ENCODE results near the gene RNF14.

RNF14 gene

GRCh38 chr5:141944076-141944475 lies 24.8 kb upstream of the RNF14 start:
- H3K4me3 ChIP-seq (ENCODE audit: low read depth, low read length): no peak overlapping the region
- no peak for DNase-seq (ENCODE audit: low read depth)

GRCh38 chr5:141945511-141946051 lies 23.3 kb upstream of the RNF14 start:
- DNase-seq (ENCODE audit: low read depth): no peak
- no peak overlapping the region for H3K4me3 ChIP-seq (ENCODE audit: low read depth, low read length)

- no peak for DNase-seq (ENCODE audit: low read depth)
Observed at GRCh38 chr5:141947316-141947715, 21.6 kb upstream of the RNF14 start.

GRCh38 chr5:141948812-141949211 lies 20.1 kb upstream of the RNF14 start:
- no peak for DNase-seq (ENCODE audit: low read depth)
- H3K4me3 ChIP-seq (ENCODE audit: low read depth, low read length): no peak overlapping the region

More at GRCh38 chr5:141947316-141947715, 21.6 kb upstream of the RNF14 start:
- H3K4me3 ChIP-seq (ENCODE audit: low read depth, low read length): no peak overlapping the region

GRCh38 chr5:141949511-141949910 lies 19.4 kb upstream of the RNF14 start:
- H3K4me3 ChIP-seq (ENCODE audit: low read depth, low read length): no peak overlapping the region
- DNase-seq (ENCODE audit: low read depth): no peak

GRCh38 chr5:141950207-141951005 lies 18.5 kb upstream of the RNF14 start:
- DNase-seq (ENCODE audit: low read depth): no peak
- no peak overlapping the region for H3K4me3 ChIP-seq (ENCODE audit: low read depth, low read length)

- no peak for DNase-seq (ENCODE audit: low read depth)
- no peak overlapping the region for H3K4me3 ChIP-seq (ENCODE audit: low read depth, low read length)
Observed at GRCh38 chr5:141951332-141951781, 17.5 kb upstream of the RNF14 start.

GRCh38 chr5:141952020-141952419 lies 16.9 kb upstream of the RNF14 start:
- no peak for DNase-seq (ENCODE audit: low read depth)
- H3K4me3 ChIP-seq (ENCODE audit: low read depth, low read length): no peak overlapping the region

GRCh38 chr5:141954194-141954593 lies 14.7 kb upstream of the RNF14 start:
- no peak overlapping the region for H3K4me3 ChIP-seq (ENCODE audit: low read depth, low read length)
- DNase-seq (ENCODE audit: low read depth): no peak

- no peak overlapping the region for H3K4me3 ChIP-seq (ENCODE audit: low read depth, low read length)
- no peak for DNase-seq (ENCODE audit: low read depth)
Observed at GRCh38 chr5:141957367-141957996, 11.4 kb upstream of the RNF14 start.

GRCh38 chr5:141958113-141958512 lies 10.8 kb upstream of the RNF14 start, which contains the start of gene PCDH12:
Gene PCDH12 (minus strand): TSS chr5:141958202. CDS start chr5:141957851, 351 bp downstream.
- H3K4me3 ChIP-seq (ENCODE audit: low read depth, low read length): no peak within 1 kb of the TSS
- DNase-seq (ENCODE audit: low read depth): no peak

- no peak for DNase-seq (ENCODE audit: low read depth)
- no peak overlapping the region for H3K4me3 ChIP-seq (ENCODE audit: low read depth, low read length)
Observed at GRCh38 chr5:141958546-141959172, 10.2 kb upstream of the RNF14 start.

GRCh38 chr5:141960018-141960417 lies 8.9 kb upstream of the RNF14 start:
- DNase-seq (ENCODE audit: low read depth): no peak
- no peak overlapping the region for H3K4me3 ChIP-seq (ENCODE audit: low read depth, low read length)

- no peak overlapping the region for H3K4me3 ChIP-seq (ENCODE audit: low read depth, low read length)
Observed at GRCh38 chr5:141960449-141961323, 8.2 kb upstream of the RNF14 start.

GRCh38 chr5:141961466-141961865 lies 7.4 kb upstream of the RNF14 start:
- DNase-seq (ENCODE audit: low read depth): no peak
- H3K4me3 ChIP-seq (ENCODE audit: low read depth, low read length): no peak overlapping the region

More at GRCh38 chr5:141960449-141961323, 8.2 kb upstream of the RNF14 start:
- DNase-seq (ENCODE audit: low read depth): peak; percentile 27

- no peak overlapping the region for H3K4me3 ChIP-seq (ENCODE audit: low read depth, low read length)
- DNase-seq (ENCODE audit: low read depth): no peak
Observed at GRCh38 chr5:141963701-141964100, 5.2 kb upstream of the RNF14 start.

- H3K4me3 ChIP-seq (ENCODE audit: low read depth, low read length): no peak overlapping the region
- peak; percentile 31 for DNase-seq (ENCODE audit: low read depth)
Observed at GRCh38 chr5:141965071-141965470, 3.8 kb upstream of the RNF14 start.

- H3K4me3 ChIP-seq (ENCODE audit: low read depth, low read length): no peak overlapping the region
- DNase-seq (ENCODE audit: low read depth): no peak
Observed at GRCh38 chr5:141966275-141966962, 2.5 kb upstream of the RNF14 start.

GRCh38 chr5:141966963-141967333 lies 2.0 kb upstream of the RNF14 start:
- DNase-seq (ENCODE audit: low read depth): no peak
- H3K4me3 ChIP-seq (ENCODE audit: low read depth, low read length): no peak overlapping the region
